Activated CD4-positive, alpha-beta memory T cell treated with anti-CD3 and anti-CD28 coated beads for 36 hours (primary cell): ENCODE data around the gene MEPCE. TPM values are rescaled to one million over a fixed set of nuclear protein-coding genes. Genes with fewer than 3 reads are reported as not detected.
A peak's percentile ranks its signal among the peaks of the same experiment; 100 is the strongest.

Source experiments
- CTCF ChIA-PET: fragments of 350-600 bp; sonication (Branson Sonifier 250); formaldehyde crosslinking; loops from one replicate; lab custom pipeline; 2021; ENCODE audit warnings: antibody characterized with exemption, inconsistent platforms; lab: Charles Lee
- POLR2A ChIA-PET: fragments of 350-600 bp; sonication (Branson Sonifier 250); formaldehyde crosslinking; loops from one replicate; lab custom pipeline; 2021; ENCODE audit warnings: antibody characterized with exemption; lab: Charles Lee
- DNase-seq: peaks from one replicate; pipeline ENCODE4 v3.0.0-alpha.2; 2020
- H3K27ac Mint-ChIP-seq: one replicate; pipeline ENCODE4 v1.8.0; 2021; ENCODE audit warnings: mixed read lengths
- H3K27me3 Mint-ChIP-seq: one replicate; pipeline ENCODE4 v1.8.0; 2021; ENCODE audit warnings: mixed read lengths
- H3K36me3 Mint-ChIP-seq: one replicate; pipeline ENCODE4 v1.8.0; 2021; ENCODE audit warnings: mixed read lengths
- H3K4me1 Mint-ChIP-seq: one replicate; pipeline ENCODE4 v1.8.0; 2021; ENCODE audit warnings: low read depth, mixed read lengths
- H3K4me3 Mint-ChIP-seq: one replicate; pipeline ENCODE4 v1.8.0; 2021; ENCODE audit warnings: mild to moderate bottlenecking, mixed read lengths
- H3K9me3 Mint-ChIP-seq: one replicate; pipeline ENCODE4 v1.8.0; 2021; ENCODE audit warnings: mixed read lengths
- intact Hi-C: fragments of 100-400 bp; cut with micrococcal nuclease; formaldehyde crosslinking; loops from one replicate; pipeline ENCODE4 v1.15.1; 2023
- total RNA-seq, 2 experiments: library from RNA; stranded (reverse); gene quantifications; one replicate each; pipeline ENCODE4 v1.2.3, GENCODE V29; 2021

The MEPCE gene
- total RNA-seq, 2 experiments from 2014 or later, result 41.3 to 42.0 TPM

GRCh38 chr7:100413346-100413745, 16.3 kb upstream of the MEPCE start:
- no peak overlapping the region for H3K27ac Mint-ChIP-seq
- CTCF ChIA-PET, result no interaction called here

GRCh38 chr7:100413889-100414288, 15.7 kb upstream of the MEPCE start:
- CTCF ChIA-PET, result no interaction called here
- H3K36me3 Mint-ChIP-seq, result no peaks in the 10 kb centered on the region
- no peak overlapping the region for H3K4me3 Mint-ChIP-seq
- intact Hi-C loops, result no loop called here
- no peaks in the 10 kb centered on the region for H3K9me3 Mint-ChIP-seq
- H3K4me1 Mint-ChIP-seq, result no peaks in the 10 kb centered on the region
- POLR2A ChIA-PET, result no interaction called here
- no peak overlapping the region for H3K27ac Mint-ChIP-seq
- H3K27me3 Mint-ChIP-seq, result no peaks in the 10 kb centered on the region
- DNase-seq, result no peak

More at GRCh38 chr7:100413346-100413745, 16.3 kb upstream of the MEPCE start:
- POLR2A ChIA-PET, result no interaction called here
- Mint-ChIP-seq H3K36me3 (no peaks in the 10 kb centered on the region), H3K4me3 (no peak overlapping the region), H3K9me3 (no peaks in the 10 kb centered on the region), H3K27me3 (no peaks in the 10 kb centered on the region), H3K4me1 (no peaks in the 10 kb centered on the region)
- intact Hi-C loops, result no loop called here
- no peak for DNase-seq

GRCh38 chr7:100415448-100415847, 14.2 kb upstream of the MEPCE start:
- intact Hi-C loops, result no loop called here
- ChIA-PET POLR2A (interaction anchor here (0.9 kb wide), 1 partner anchor 14 kb away, joined by 3 read pairs; the partner anchor contains the start of genes MEPCE and ZCWPW1), CTCF (no interaction called here)
- Mint-ChIP-seq H3K27ac (no peak overlapping the region), H3K27me3 (no peaks in the 10 kb centered on the region), H3K9me3 (no peaks in the 10 kb centered on the region), H3K4me1 (no peaks in the 10 kb centered on the region), H3K36me3 (no peaks in the 10 kb centered on the region), H3K4me3 (no peak overlapping the region)
- no peak for DNase-seq

- DNase-seq, result no peak
- no peaks in the 10 kb centered on the region for H3K9me3 Mint-ChIP-seq
- no peaks in the 10 kb centered on the region for H3K4me1 Mint-ChIP-seq
- intact Hi-C loops, result no loop called here
- H3K36me3 Mint-ChIP-seq, result no peaks in the 10 kb centered on the region
- ChIA-PET POLR2A (no interaction called here), CTCF (interaction anchor here (1.3 kb wide), 1 partner anchor 11 kb away, joined by 4 read pairs; no protein-coding TSS in a partner anchor)
- no peaks in the 10 kb centered on the region for H3K27me3 Mint-ChIP-seq
- H3K27ac Mint-ChIP-seq, result no peak overlapping the region
- no peak overlapping the region for H3K4me3 Mint-ChIP-seq
Observed at GRCh38 chr7:100418930-100419659, 10.5 kb upstream of the MEPCE start.

- ChIA-PET POLR2A (no interaction called here), CTCF (interaction anchor here (0.6 kb wide), 1 partner anchor 288 kb away, joined by 4 read pairs; no protein-coding TSS in a partner anchor)
- no peaks in the 10 kb centered on the region for H3K27me3 Mint-ChIP-seq
- no peak overlapping the region for H3K27ac Mint-ChIP-seq
- DNase-seq, result no peak
- no peak overlapping the region for H3K4me3 Mint-ChIP-seq
- H3K4me1 Mint-ChIP-seq, result no peaks in the 10 kb centered on the region
- intact Hi-C loops, result no loop called here
- H3K36me3 Mint-ChIP-seq, result no peaks in the 10 kb centered on the region
- H3K9me3 Mint-ChIP-seq, result no peaks in the 10 kb centered on the region
Observed at GRCh38 chr7:100419660-100420226, 9.9 kb upstream of the MEPCE start.

GRCh38 chr7:100423315-100423714, 6.3 kb upstream of the MEPCE start:
- CTCF ChIA-PET, result interaction anchor here (1.0 kb wide), 1 partner anchor 15 kb away, joined by 5 read pairs; no protein-coding TSS in a partner anchor
- Mint-ChIP-seq H3K4me3 (no peak overlapping the region), H3K27ac (no peak overlapping the region), H3K4me1 (peaks cover 6% of the 10 kb centered on the region), H3K36me3 (no peaks in the 10 kb centered on the region), H3K27me3 (no peaks in the 10 kb centered on the region), H3K9me3 (no peaks in the 10 kb centered on the region)
- POLR2A ChIA-PET, result no interaction called here
- DNase-seq, result no peak
- intact Hi-C loops, result no loop called here

- intact Hi-C loops, result loop anchor here (5.0 kb wide), 1 partner anchor 298 kb away; the partner anchor contains the start of gene MBLAC1
Observed at GRCh38 chr7:100425347-100425746, 4.3 kb upstream of the MEPCE start.

GRCh38 chr7:100426516-100426915, 3.1 kb upstream of the MEPCE start:
- no peak overlapping the region for H3K27ac Mint-ChIP-seq
- intact Hi-C loops, result loop anchor here (5.0 kb wide), 1 partner anchor 299 kb away; the partner anchor contains the start of gene MBLAC1
- H3K36me3 Mint-ChIP-seq, result peaks cover 20% of the 10 kb centered on the region
- peaks cover 20% of the 10 kb centered on the region for H3K4me1 Mint-ChIP-seq
- DNase-seq, result no peak
- peaks cover 8% of the 10 kb centered on the region for H3K27me3 Mint-ChIP-seq
- POLR2A ChIA-PET, result no interaction called here
- CTCF ChIA-PET, result no interaction called here
- no peak overlapping the region for H3K4me3 Mint-ChIP-seq
- H3K9me3 Mint-ChIP-seq, result peaks cover 4% of the 10 kb centered on the region

More at GRCh38 chr7:100425347-100425746, 4.3 kb upstream of the MEPCE start:
- Mint-ChIP-seq H3K36me3 (peaks cover 12% of the 10 kb centered on the region), H3K27ac (no peak overlapping the region), H3K4me3 (no peak overlapping the region), H3K27me3 (peaks cover 8% of the 10 kb centered on the region), H3K9me3 (peaks cover 4% of the 10 kb centered on the region), H3K4me1 (peaks cover 10% of the 10 kb centered on the region)
- DNase-seq, result no peak
- POLR2A ChIA-PET, result no interaction called here
- CTCF ChIA-PET, result no interaction called here

GRCh38 chr7:100427762-100428198, 1.9 kb upstream of the MEPCE start:
- peaks cover 33% of the 10 kb centered on the region for H3K4me1 Mint-ChIP-seq
- H3K36me3 Mint-ChIP-seq, result peaks cover 30% of the 10 kb centered on the region
- DNase-seq, result no peak
- peak overlapping the region; percentile 100 for H3K27ac Mint-ChIP-seq
- intact Hi-C loops, result loop anchor here (1.0 to 5.0 kb wide), 5 partner anchors 9 to 1019 kb away; partner anchors contain the start of genes BUD31, LAMTOR4, MBLAC1 and PDAP1
- H3K9me3 Mint-ChIP-seq, result peaks cover 4% of the 10 kb centered on the region
- peak overlapping the region; percentile 98 for H3K4me3 Mint-ChIP-seq
- POLR2A ChIA-PET, result interaction anchor here (0.6 to 3.0 kb wide), 12 partner anchors 9 to 327 kb away, joined by 3 to 15 read pairs (median 4); partner anchors contain the start of genes AP4M1, MCM7, POP7 and PPP1R35
- H3K27me3 Mint-ChIP-seq, result peaks cover 8% of the 10 kb centered on the region
- CTCF ChIA-PET, result interaction anchor here (0.6 to 0.9 kb wide), 2 partner anchors 9 to 23 kb away, joined by 3 read pairs; partner anchors contain the start of gene PPP1R35

- DNase-seq, result peak; percentile 97
- Mint-ChIP-seq H3K27me3 (peaks cover 8% of the 10 kb centered on the region), H3K4me3 (peak within 1 kb of the TSS; percentile 98), H3K27ac (peak within 1 kb of the TSS; percentile 100), H3K36me3 (peaks cover 36% of the 10 kb centered on the region), H3K9me3 (peaks cover 4% of the 10 kb centered on the region), H3K4me1 (peaks cover 39% of the 10 kb centered on the region)
- intact Hi-C loops, result loop anchor here (1.0 to 5.0 kb wide), 5 partner anchors 8 to 1020 kb away; partner anchors contain the start of genes BUD31, LAMTOR4, MBLAC1 and PDAP1
- ChIA-PET CTCF (interaction anchor here (0.6 to 1.1 kb wide), 4 partner anchors 8 to 263 kb away, joined by 3 to 4 read pairs (median 3); partner anchors contain the start of gene PPP1R35), POLR2A (interaction anchor here (0.6 to 3.0 kb wide), 29 partner anchors 8 to 446 kb away, joined by 3 to 15 read pairs (median 4); partner anchors contain the start of genes AGFG2, AP4M1, FBXO24 and LAMTOR4)
Observed at GRCh38 chr7:100428199-100428966, 1.2 kb upstream of the MEPCE start, which contains the start of gene ZCWPW1. TSS of gene ZCWPW1 (minus strand) at chr7:100428703. CDS start at chr7:100420649, 8,054 bp downstream.
